Neural cell (in vitro differentiated cells): ENCODE measurements around the gene FAM229B. TPM values are rescaled to one million over a fixed set of nuclear protein-coding genes. Genes with fewer than 3 reads are reported as not detected.
"Not testable (repeated sequence)": the region's sequence is repeated elsewhere in the genome, so short reads cannot be mapped to it uniquely, and the experiment has no call there.

Experiments
- H2AFZ ChIP-seq: fragments of 200-600, 300-800 bp; sonication (generic), shearing (Covaris generic); 2 replicates; pipeline ENCODE4 v1.6.0; 2014; ENCODE audit warnings: low read depth, mild to moderate bottlenecking, antibody characterized with exemption, low read length, moderate library complexity
- H3F3A ChIP-seq: fragments of 200-600 bp; shearing (Covaris generic); 2 replicates; pipeline ENCODE4 v1.6.1; 2016; ENCODE audit warnings: mild to moderate bottlenecking, moderate library complexity, mixed read lengths, antibody characterized with exemption, low read length; ENCODE audit not compliant: insufficient read depth, poor library complexity, severe bottlenecking
- H3K27ac ChIP-seq: fragments of 200-600, 300-800 bp; sonication (generic), shearing (Covaris generic); 2 replicates; pipeline ENCODE4 v1.5.1; 2014; ENCODE audit warnings: mild to moderate bottlenecking, low read length, moderate library complexity
- H3K27me3 ChIP-seq: fragments of 300-800, 200-600 bp; sonication (generic), shearing (Covaris generic); 2 replicates; pipeline ENCODE4 v1.6.0; 2014; ENCODE audit warnings: mild to moderate bottlenecking, low read depth, low read length, moderate library complexity; ENCODE audit not compliant: insufficient read depth
- H3K36me3 ChIP-seq: fragments of 300-800, 200-600 bp; sonication (generic), shearing (Covaris generic); 2 replicates; pipeline ENCODE4 v1.5.1; 2014; ENCODE audit warnings: mild to moderate bottlenecking, antibody characterized with exemption, low read length, moderate library complexity; ENCODE audit not compliant: insufficient read depth
- H3K4me2 ChIP-seq: fragments of 300-800, 200-600 bp; sonication (generic), shearing (Covaris generic); 2 replicates; pipeline ENCODE4 v1.6.0; 2014; ENCODE audit warnings: mild to moderate bottlenecking, low read length
- H3K4me3 ChIP-seq: fragments of 300-800, 200-600 bp; sonication (generic), shearing (Covaris generic); 2 replicates; pipeline ENCODE4 v1.5.1; 2014; ENCODE audit warnings: mild to moderate bottlenecking, low read length, moderate library complexity
- H3K79me2 ChIP-seq: fragments of 200-600 bp; shearing (Covaris generic); replicated peaks from 2 replicates; pipeline ENCODE4 v1.6.0; 2014; ENCODE audit warnings: mild to moderate bottlenecking, low read length, moderate library complexity; ENCODE audit not compliant: insufficient read depth
- H3K9ac ChIP-seq: fragments of 300-800, 200-600 bp; sonication (generic), shearing (Covaris generic); 2 replicates; pipeline ENCODE4 v1.6.1; 2016; ENCODE audit warnings: mild to moderate bottlenecking, low read length, mixed read lengths
- H3K9me2 ChIP-seq: fragments of 200-600 bp; shearing (Covaris generic); 2 replicates; pipeline ENCODE4 v1.6.1; 2016; ENCODE audit warnings: mild to moderate bottlenecking, low read length, mixed read lengths; ENCODE audit not compliant: insufficient read depth
- H3K9me3 ChIP-seq: fragments of 200-600, 300-800 bp; sonication (generic), shearing (Covaris generic); 2 replicates; pipeline ENCODE4 v1.6.1; 2016; ENCODE audit warnings: mild to moderate bottlenecking, mixed run types, low read length, moderate library complexity, mixed read lengths
- H4K20me1 ChIP-seq: fragments of 200-600 bp; shearing (Covaris generic); 2 replicates; pipeline ENCODE4 v1.6.1; 2016; ENCODE audit warnings: mild to moderate bottlenecking, mixed run types; ENCODE audit not compliant: insufficient read depth
- CTCF ChIP-seq: fragments of 450-650 bp; IDR thresholded peaks from 2 replicates; pipeline ENCODE4 v1.5.1; 2014; ENCODE audit warnings: antibody characterized with exemption, mild to moderate bottlenecking, moderate library complexity; ENCODE audit not compliant: poor library complexity, severe bottlenecking
- EP300 ChIP-seq: fragments of 450-650 bp; conservative IDR thresholded peaks from 2 replicates; pipeline ENCODE4 v1.6.1; 2014; ENCODE audit warnings: antibody characterized with exemption, mild to moderate bottlenecking, moderate library complexity; ENCODE audit not compliant: poor library complexity, severe bottlenecking
- EZH2 ChIP-seq: fragments of 200-600, 300-800 bp; shearing (Covaris generic), sonication (generic); IDR thresholded peaks from 2 replicates; pipeline ENCODE4 v1.6.1; 2014; ENCODE audit warnings: antibody characterized with exemption, low read length, borderline replicate concordance, mild to moderate bottlenecking; ENCODE audit not compliant: insufficient read depth, poor library complexity, severe bottlenecking
- MXI1 ChIP-seq: fragments of 450-650 bp; conservative IDR thresholded peaks from 2 replicates; pipeline ENCODE4 v1.6.1; 2014; ENCODE audit warnings: antibody characterized with exemption, mild to moderate bottlenecking; ENCODE audit not compliant: poor library complexity, severe bottlenecking
- POLR2AphosphoS5 ChIP-seq: IDR thresholded peaks from 2 replicates; pipeline ENCODE4 v1.6.1; 2012
- RAD21 ChIP-seq: fragments of 450-650 bp; conservative IDR thresholded peaks from 2 replicates; pipeline ENCODE4 v1.6.1; 2014; ENCODE audit warnings: antibody characterized with exemption, mild to moderate bottlenecking, moderate library complexity
- REST ChIP-seq: IDR thresholded peaks from 2 replicates; pipeline ENCODE4 v1.6.1; 2012; ENCODE audit warnings: borderline replicate concordance
- SMC3 ChIP-seq: fragments of 450-650 bp; conservative IDR thresholded peaks from 2 replicates; pipeline ENCODE4 v1.6.1; 2014; ENCODE audit warnings: antibody characterized with exemption, mild to moderate bottlenecking, moderate library complexity; ENCODE audit not compliant: poor library complexity
- TAF1 ChIP-seq: IDR thresholded peaks from 2 replicates; pipeline ENCODE4 v1.6.1; 2012; ENCODE audit warnings: low read depth
- polyA plus RNA-seq: library from polyadenylated mRNA; depleted of rRNA; stranded (reverse); fragments of >200 nt; gene quantifications from 2 replicates; pipeline ENCODE4 v1.2.3, GENCODE V29; 2014

FAM229B gene
- polyA plus RNA-seq, 1 donor from 2014 or later, result 142 TPM

GRCh38 chr6:112096901-112097300, 9.5 kb downstream of the FAM229B start:
- no peaks in the 10 kb centered on the region for H3K27me3 ChIP-seq
- H3K9ac ChIP-seq, result no peak overlapping the region
- TF ChIP-seq MXI1 (no peak), REST (no peak), EZH2 (no peak), RAD21 (no peak), POLR2AphosphoS5 (no peak), TAF1 (no peak), SMC3 (no peak), CTCF (no peak)

GRCh38 chr6:112100561-112100960, 13.2 kb downstream of the FAM229B start:
- H3K4me2 ChIP-seq, result no peak overlapping the region
- TF ChIP-seq EZH2 (no peak), MXI1 (no peak), CTCF (no peak), POLR2AphosphoS5 (no peak), TAF1 (no peak), REST (no peak), SMC3 (no peak), EP300 (no peak), RAD21 (no peak)

More at GRCh38 chr6:112096901-112097300, 9.5 kb downstream of the FAM229B start:
- H4K20me1 ChIP-seq, result no peaks in the 10 kb centered on the region
- H3K9me2 ChIP-seq, result no peaks in the 10 kb centered on the region
- H3K27ac ChIP-seq, result no peak overlapping the region
- H3K79me2 ChIP-seq, result peaks cover 6% of the 10 kb centered on the region
- peaks cover 21% of the 10 kb centered on the region for H3K36me3 ChIP-seq
- H2AFZ ChIP-seq, result no peak overlapping the region
- no peaks in the 10 kb centered on the region for H3F3A ChIP-seq
- H3K9me3 ChIP-seq, result no peaks in the 10 kb centered on the region
- no peak overlapping the region for H3K4me2 ChIP-seq
- H3K4me3 ChIP-seq, result no peak overlapping the region

GRCh38 chr6:112106026-112106425, 18.6 kb downstream of the FAM229B start:
- not testable (repeated sequence) for H3K79me2 ChIP-seq, H3K27ac ChIP-seq, H3K9ac ChIP-seq, H2AFZ ChIP-seq, H4K20me1 ChIP-seq, H3F3A ChIP-seq, H3K9me2 ChIP-seq, H3K27me3 ChIP-seq, H3K4me2 ChIP-seq, H3K9me3 ChIP-seq, H3K4me3 ChIP-seq
- H3K36me3 ChIP-seq, result peaks cover 10% of the 10 kb centered on the region

More at GRCh38 chr6:112100561-112100960, 13.2 kb downstream of the FAM229B start:
- Histone ChIP-seq H3K4me3 (no peak overlapping the region), H3K27ac (no peak overlapping the region), H3F3A (no peaks in the 10 kb centered on the region), H3K36me3 (peaks cover 29% of the 10 kb centered on the region), H3K9ac (no peak overlapping the region), H3K79me2 (no peaks in the 10 kb centered on the region), H4K20me1 (no peaks in the 10 kb centered on the region), H3K9me2 (no peaks in the 10 kb centered on the region), H3K27me3 (no peaks in the 10 kb centered on the region), H2AFZ (no peak overlapping the region), H3K9me3 (no peaks in the 10 kb centered on the region)
